HEK293 (cell line): ENCODE measurements around the gene MAB21L3.

Source experiments
- BCL11B ChIP-seq: fragments of 450-650 bp; formaldehyde crosslinking; IDR thresholded peaks from 2 replicates; pipeline ENCODE4 v1.5.1; 2016; ENCODE audit warnings: low read depth, missing biosample characterization, missing genetic modification characterization
- HOXC10 ChIP-seq: sonication (generic); formaldehyde crosslinking; IDR thresholded peaks from 2 replicates; pipeline ENCODE4 v1.8.1; 2023; ENCODE audit warnings: mild to moderate bottlenecking, missing genetic modification reagents
- MZF1 ChIP-seq: fragments of 450-650 bp; formaldehyde crosslinking; IDR thresholded peaks from 2 replicates; pipeline ENCODE4 v1.5.1; 2017; ENCODE audit warnings: missing biosample characterization, missing genetic modification characterization, borderline replicate concordance
- SP7 ChIP-seq: fragments of 450-650 bp; formaldehyde crosslinking; IDR thresholded peaks from 2 replicates; pipeline ENCODE4 v1.5.1; 2016; ENCODE audit warnings: missing biosample characterization, missing genetic modification characterization
- WT1 ChIP-seq: fragments of 450-650 bp; formaldehyde crosslinking; IDR thresholded peaks from 2 replicates; pipeline ENCODE4 v1.5.1; 2016; ENCODE audit warnings: missing biosample characterization, missing genetic modification characterization
- ZBTB17 ChIP-seq: fragments of 450-650 bp; formaldehyde crosslinking; IDR thresholded peaks from 2 replicates; pipeline ENCODE4 v1.5.1; 2016; ENCODE audit warnings: missing biosample characterization, missing genetic modification characterization
- ZEB2 ChIP-seq: fragments of 450-650 bp; formaldehyde crosslinking; IDR thresholded peaks from 2 replicates; pipeline ENCODE4 v1.5.1; 2016; ENCODE audit warnings: missing biosample characterization, missing genetic modification characterization
- ZNF140 ChIP-seq: fragments of 450-650 bp; formaldehyde crosslinking; IDR thresholded peaks from 2 replicates; pipeline ENCODE4 v1.5.1; 2016; ENCODE audit warnings: missing biosample characterization, missing genetic modification characterization
- ZNF148 ChIP-seq: fragments of 450-650 bp; formaldehyde crosslinking; IDR thresholded peaks from 2 replicates; pipeline ENCODE4 v1.5.0; 2017; ENCODE audit warnings: missing biosample characterization, missing genetic modification characterization, borderline replicate concordance
- ZNF239 ChIP-seq: fragments of 450-650 bp; formaldehyde crosslinking; IDR thresholded peaks from 2 replicates; pipeline ENCODE4 v1.5.1; 2016; ENCODE audit warnings: missing biosample characterization, missing genetic modification characterization
- ZNF274 ChIP-seq, 2 experiments: fragments of 200-500 bp in 1 of 2; fragments of 450-650 bp in 1 of 2; sonication (Bioruptor generic) in 1 of 2; formaldehyde crosslinking in 1 of 2; IDR thresholded peaks; 2 replicates each; pipeline versions ENCODE4 v1.5.1 to v1.6.1; 2014 to 2016; ENCODE audit warnings: borderline replicate concordance in 1 of 2, inconsistent platforms in 1 of 2, low read length in 1 of 2, missing biosample characterization in 1 of 2, missing genetic modification characterization in 1 of 2
- ZNF366 ChIP-seq: fragments of 450-650 bp; formaldehyde crosslinking; conservative IDR thresholded peaks from 2 replicates; pipeline ENCODE4 v1.5.1; 2016; ENCODE audit warnings: missing biosample characterization, missing genetic modification characterization
- ZNF37A ChIP-seq: fragments of 450-650 bp; IDR thresholded peaks from 2 replicates; pipeline ENCODE4 v1.5.1; 2018; ENCODE audit warnings: missing biosample characterization, missing genetic modification characterization
- ZNF394 ChIP-seq: fragments of 450-650 bp; formaldehyde crosslinking; IDR thresholded peaks from 2 replicates; pipeline ENCODE4 v1.5.1; 2016; ENCODE audit warnings: missing biosample characterization, missing genetic modification characterization, mild to moderate bottlenecking, moderate library complexity, borderline replicate concordance
- ZNF398 ChIP-seq: fragments of 450-650 bp; formaldehyde crosslinking; IDR thresholded peaks from 2 replicates; pipeline ENCODE4 v1.5.1; 2017; ENCODE audit warnings: missing biosample characterization, missing genetic modification characterization
- ZNF501 ChIP-seq: fragments of 450-650 bp; formaldehyde crosslinking; IDR thresholded peaks from 2 replicates; pipeline ENCODE4 v1.5.1; 2016; ENCODE audit warnings: missing biosample characterization, missing genetic modification characterization
- ZNF510 ChIP-seq: fragments of 450-650 bp; formaldehyde crosslinking; IDR thresholded peaks from 2 replicates; pipeline ENCODE4 v1.5.1; 2018; ENCODE audit warnings: mild to moderate bottlenecking, missing genetic modification characterization, missing biosample characterization; ENCODE audit not compliant: insufficient replicate concordance
- ZNF521 ChIP-seq: fragments of 450-650 bp; formaldehyde crosslinking; IDR thresholded peaks from 2 replicates; pipeline ENCODE4 v1.5.1; 2017; ENCODE audit warnings: missing biosample characterization, mild to moderate bottlenecking, missing genetic modification characterization
- ZNF548 ChIP-seq: fragments of 450-650 bp; formaldehyde crosslinking; IDR thresholded peaks from 2 replicates; pipeline ENCODE4 v1.5.1; 2016; ENCODE audit warnings: missing biosample characterization, missing genetic modification characterization
- ZNF580 ChIP-seq: fragments of 450-650 bp; formaldehyde crosslinking; IDR thresholded peaks from 2 replicates; pipeline ENCODE4 v1.5.1; 2016; ENCODE audit warnings: missing biosample characterization, missing genetic modification characterization
- ZNF658 ChIP-seq: fragments of 450-650 bp; formaldehyde crosslinking; IDR thresholded peaks from 2 replicates; pipeline ENCODE4; 2016; ENCODE audit warnings: missing biosample characterization, missing genetic modification characterization
- ZNF76 ChIP-seq: fragments of 450-650 bp; formaldehyde crosslinking; IDR thresholded peaks from 2 replicates; pipeline ENCODE4; 2016; ENCODE audit warnings: low read depth, missing biosample characterization, missing genetic modification characterization, borderline replicate concordance
- ZNF830 ChIP-seq: fragments of 450-650 bp; IDR thresholded peaks from 2 replicates; pipeline ENCODE4 v1.5.0; 2018; ENCODE audit warnings: missing biosample characterization, missing genetic modification characterization, low read depth, mild to moderate bottlenecking, moderate library complexity
- ZSCAN16 ChIP-seq: fragments of 450-650 bp; formaldehyde crosslinking; IDR thresholded peaks from 2 replicates; pipeline ENCODE4 v1.5.1; 2016; ENCODE audit warnings: missing biosample characterization, missing genetic modification characterization
- ZSCAN23 ChIP-seq: fragments of 450-650 bp; formaldehyde crosslinking; IDR thresholded peaks from 2 replicates; pipeline ENCODE4 v1.5.1; 2016; ENCODE audit warnings: missing biosample characterization, missing genetic modification characterization
- TF ChIP-seq, protein P1 (sequence below): fragments of 450-650 bp; formaldehyde crosslinking; IDR thresholded peaks from 2 replicates; pipeline ENCODE4 v1.5.1; 2016; ENCODE audit warnings: missing biosample characterization, missing genetic modification characterization
- TF ChIP-seq, protein P2 (sequence below): fragments of 450-650 bp; formaldehyde crosslinking; IDR thresholded peaks from 2 replicates; pipeline ENCODE4 v1.5.1; 2016; ENCODE audit warnings: missing biosample characterization, missing genetic modification characterization
- TF ChIP-seq, protein P3 (sequence below): fragments of 450-650 bp; formaldehyde crosslinking; optimal IDR thresholded peaks from 2 replicates; pipeline ENCODE3; 2016; ENCODE audit warnings: missing biosample characterization, mild to moderate bottlenecking, missing genetic modification characterization
- TF ChIP-seq, protein P4 (sequence below): fragments of 450-650 bp; formaldehyde crosslinking; IDR thresholded peaks from 2 replicates; pipeline ENCODE4 v1.5.1; 2016; ENCODE audit warnings: missing biosample characterization, missing genetic modification characterization, borderline replicate concordance

The MAB21L3 gene

GRCh38 chr1:116151739-116152576 lies 40.8 kb downstream of the MAB21L3 start (continued):
- TF ChIP-seq ZNF658 (tag by site-specific recombination) (no peak), ZNF366 (no peak), ZNF830 (no peak), BCL11B (tag by site-specific recombination) (no peak), ZNF76 (tag by site-specific recombination) (peak; percentile 56; the same call in 1 of the 2 replicates), ZNF548 (no peak), ZNF274 (IDR thresholded peaks at IDR 0.05; ENCODE audit: low read length) (no peak), ZNF274 (tag by site-specific recombination; IDR thresholded peaks at IDR 0.05; ENCODE audit: borderline replicate concordance) (no peak), WT1 (no peak), ZNF580 (no peak), MZF1 (no peak), ZNF148 (no peak), ZBTB17 (tag by site-specific recombination) (no peak; the same call in 1 of the 2 replicates), ZNF398 (peak; percentile 35; the same call in 1 of the 2 replicates), ZNF510 (tag by site-specific recombination) (no peak), ZNF394 (tag by site-specific recombination) (peak; percentile 46; the same call in 1 of the 2 replicates), ZSCAN23 (tag by site-specific recombination) (no peak), ZEB2 (tag by site-specific recombination) (peak; percentile 67; the same call in 1 of the 2 replicates), ZNF37A (no peak), HOXC10 (CRISPR knock-in tag) (no peak), ZNF521 (tag by site-specific recombination) (no peak), ZNF239 (tag by site-specific recombination) (no peak), ZNF501 (no peak; the same call in 1 of the 2 replicates), SP7 (tag by site-specific recombination) (peak; percentile 71), ZSCAN16 (tag by site-specific recombination) (no peak), ZNF140 (tag by site-specific recombination) (no peak)
- TF ChIP-seq, protein P1, sequence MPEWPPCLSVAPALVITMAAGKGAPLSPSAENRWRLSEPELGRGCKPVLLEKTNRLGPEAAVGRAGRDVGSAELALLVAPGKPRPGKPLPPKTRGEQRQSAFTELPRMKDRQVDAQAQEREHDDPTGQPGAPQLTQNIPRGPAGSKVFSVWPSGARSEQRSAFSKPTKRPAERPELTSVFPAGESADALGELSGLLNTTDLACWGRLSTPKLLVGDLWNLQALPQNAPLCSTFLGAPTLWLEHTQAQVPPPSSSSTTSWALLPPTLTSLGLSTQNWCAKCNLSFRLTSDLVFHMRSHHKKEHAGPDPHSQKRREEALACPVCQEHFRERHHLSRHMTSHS (tag by site-specific recombination), result no peak
- TF ChIP-seq, protein P2, sequence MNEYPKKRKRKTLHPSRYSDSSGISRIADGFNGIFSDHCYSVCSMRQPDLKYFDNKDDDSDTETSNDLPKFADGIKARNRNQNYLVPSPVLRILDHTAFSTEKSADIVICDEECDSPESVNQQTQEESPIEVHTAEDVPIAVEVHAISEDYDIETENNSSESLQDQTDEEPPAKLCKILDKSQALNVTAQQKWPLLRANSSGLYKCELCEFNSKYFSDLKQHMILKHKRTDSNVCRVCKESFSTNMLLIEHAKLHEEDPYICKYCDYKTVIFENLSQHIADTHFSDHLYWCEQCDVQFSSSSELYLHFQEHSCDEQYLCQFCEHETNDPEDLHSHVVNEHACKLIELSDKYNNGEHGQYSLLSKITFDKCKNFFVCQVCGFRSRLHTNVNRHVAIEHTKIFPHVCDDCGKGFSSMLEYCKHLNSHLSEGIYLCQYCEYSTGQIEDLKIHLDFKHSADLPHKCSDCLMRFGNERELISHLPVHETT, result no peak
- TF ChIP-seq, protein P3, sequence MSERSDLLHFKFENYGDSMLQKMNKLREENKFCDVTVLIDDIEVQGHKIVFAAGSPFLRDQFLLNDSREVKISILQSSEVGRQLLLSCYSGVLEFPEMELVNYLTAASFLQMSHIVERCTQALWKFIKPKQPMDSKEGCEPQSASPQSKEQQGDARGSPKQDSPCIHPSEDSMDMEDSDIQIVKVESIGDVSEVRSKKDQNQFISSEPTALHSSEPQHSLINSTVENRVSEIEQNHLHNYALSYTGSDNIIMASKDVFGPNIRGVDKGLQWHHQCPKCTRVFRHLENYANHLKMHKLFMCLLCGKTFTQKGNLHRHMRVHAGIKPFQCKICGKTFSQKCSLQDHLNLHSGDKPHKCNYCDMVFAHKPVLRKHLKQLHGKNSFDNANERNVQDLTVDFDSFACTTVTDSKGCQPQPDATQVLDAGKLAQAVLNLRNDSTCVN (tag by site-specific recombination), result peak; percentile 79
- TF ChIP-seq, protein P4, sequence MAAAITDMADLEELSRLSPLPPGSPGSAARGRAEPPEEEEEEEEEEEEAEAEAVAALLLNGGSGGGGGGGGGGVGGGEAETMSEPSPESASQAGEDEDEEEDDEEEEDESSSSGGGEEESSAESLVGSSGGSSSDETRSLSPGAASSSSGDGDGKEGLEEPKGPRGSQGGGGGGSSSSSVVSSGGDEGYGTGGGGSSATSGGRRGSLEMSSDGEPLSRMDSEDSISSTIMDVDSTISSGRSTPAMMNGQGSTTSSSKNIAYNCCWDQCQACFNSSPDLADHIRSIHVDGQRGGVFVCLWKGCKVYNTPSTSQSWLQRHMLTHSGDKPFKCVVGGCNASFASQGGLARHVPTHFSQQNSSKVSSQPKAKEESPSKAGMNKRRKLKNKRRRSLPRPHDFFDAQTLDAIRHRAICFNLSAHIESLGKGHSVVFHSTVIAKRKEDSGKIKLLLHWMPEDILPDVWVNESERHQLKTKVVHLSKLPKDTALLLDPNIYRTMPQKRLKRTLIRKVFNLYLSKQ, result no peak
